ENCODE data around the gene COBL.

COBL gene

DNA sequence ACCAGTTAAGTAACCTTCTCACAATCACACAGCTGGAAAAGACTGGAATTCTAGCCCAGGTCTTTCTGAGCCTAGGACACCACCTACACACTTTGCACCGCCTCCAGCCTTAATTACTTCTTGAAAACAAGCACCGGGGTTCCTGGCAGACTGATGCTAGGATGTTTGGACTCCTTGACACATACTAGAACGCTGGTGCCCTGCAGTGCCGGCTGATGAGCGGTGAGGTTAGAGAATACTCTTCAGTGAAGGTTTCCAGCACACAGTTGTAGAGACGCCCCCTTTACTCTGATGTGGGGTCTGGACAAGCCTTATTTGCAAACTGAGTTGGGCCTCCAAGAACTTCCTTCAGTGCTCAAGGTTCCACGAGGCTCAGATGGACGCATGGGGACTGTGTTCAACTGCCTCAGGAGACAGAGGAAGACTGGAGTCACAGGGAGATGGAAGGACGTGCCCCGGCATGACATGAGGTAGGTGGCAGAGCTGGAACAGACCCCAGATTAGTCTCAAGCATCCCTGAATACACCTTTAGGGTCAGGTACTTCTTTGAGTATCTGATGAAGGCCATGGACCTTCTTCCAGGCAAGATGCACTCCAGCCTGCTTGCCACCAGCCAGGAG is 89.6 kb downstream of the COBL start:
- TF ChIP-seq, protein P1, sequence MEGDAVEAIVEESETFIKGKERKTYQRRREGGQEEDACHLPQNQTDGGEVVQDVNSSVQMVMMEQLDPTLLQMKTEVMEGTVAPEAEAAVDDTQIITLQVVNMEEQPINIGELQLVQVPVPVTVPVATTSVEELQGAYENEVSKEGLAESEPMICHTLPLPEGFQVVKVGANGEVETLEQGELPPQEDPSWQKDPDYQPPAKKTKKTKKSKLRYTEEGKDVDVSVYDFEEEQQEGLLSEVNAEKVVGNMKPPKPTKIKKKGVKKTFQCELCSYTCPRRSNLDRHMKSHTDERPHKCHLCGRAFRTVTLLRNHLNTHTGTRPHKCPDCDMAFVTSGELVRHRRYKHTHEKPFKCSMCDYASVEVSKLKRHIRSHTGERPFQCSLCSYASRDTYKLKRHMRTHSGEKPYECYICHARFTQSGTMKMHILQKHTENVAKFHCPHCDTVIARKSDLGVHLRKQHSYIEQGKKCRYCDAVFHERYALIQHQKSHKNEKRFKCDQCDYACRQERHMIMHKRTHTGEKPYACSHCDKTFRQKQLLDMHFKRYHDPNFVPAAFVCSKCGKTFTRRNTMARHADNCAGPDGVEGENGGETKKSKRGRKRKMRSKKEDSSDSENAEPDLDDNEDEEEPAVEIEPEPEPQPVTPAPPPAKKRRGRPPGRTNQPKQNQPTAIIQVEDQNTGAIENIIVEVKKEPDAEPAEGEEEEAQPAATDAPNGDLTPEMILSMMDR (IDR thresholded peaks at IDR 0.05; ENCODE audit: low read depth, low read length): no peak
- no peak overlapping the region for H3K4me3 ChIP-seq (ENCODE audit: low read depth, low read length)
- in situ Hi-C loops (cut with HindIII; ENCODE audit: low sequenced_read_pairs): no loop called here
- no peak for DNase-seq (ENCODE audit: low read depth, low spot score)

DNA sequence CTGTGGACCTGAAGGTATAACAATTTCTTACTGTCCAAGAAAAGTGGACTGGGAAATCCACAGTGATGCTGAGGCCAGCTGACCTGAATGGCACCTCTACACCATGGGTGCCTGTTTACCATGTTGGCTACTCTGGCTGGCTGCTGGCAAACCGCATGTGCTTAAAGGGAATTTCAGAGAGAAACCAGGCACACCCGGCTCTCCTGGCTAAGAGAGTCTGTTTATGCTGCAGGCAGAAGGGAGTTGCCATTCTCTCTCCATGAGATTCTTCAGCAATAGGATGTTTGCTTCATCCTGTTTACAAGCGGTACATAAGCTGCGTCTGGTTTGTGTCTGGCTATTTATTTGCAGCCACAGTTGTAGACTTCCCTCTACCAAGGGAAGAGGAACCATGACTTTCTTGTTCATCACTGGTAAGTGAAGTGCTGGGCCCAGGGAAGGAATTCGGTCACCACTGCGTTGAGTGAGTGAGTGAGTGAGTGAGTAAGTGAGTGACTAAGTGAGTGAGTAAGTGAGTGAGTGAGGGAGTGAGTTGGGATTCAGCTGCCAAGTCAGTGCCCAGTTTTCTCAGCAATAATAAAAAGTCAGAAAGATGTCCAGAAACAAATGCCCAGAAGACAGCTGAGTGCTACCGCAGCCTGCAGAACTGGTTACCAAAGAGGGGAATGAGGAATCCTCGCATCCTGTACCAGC is 90.4 kb downstream of the COBL start:
- TF ChIP-seq, protein P1 (IDR thresholded peaks at IDR 0.05; ENCODE audit: low read depth, low read length): no peak

DNA sequence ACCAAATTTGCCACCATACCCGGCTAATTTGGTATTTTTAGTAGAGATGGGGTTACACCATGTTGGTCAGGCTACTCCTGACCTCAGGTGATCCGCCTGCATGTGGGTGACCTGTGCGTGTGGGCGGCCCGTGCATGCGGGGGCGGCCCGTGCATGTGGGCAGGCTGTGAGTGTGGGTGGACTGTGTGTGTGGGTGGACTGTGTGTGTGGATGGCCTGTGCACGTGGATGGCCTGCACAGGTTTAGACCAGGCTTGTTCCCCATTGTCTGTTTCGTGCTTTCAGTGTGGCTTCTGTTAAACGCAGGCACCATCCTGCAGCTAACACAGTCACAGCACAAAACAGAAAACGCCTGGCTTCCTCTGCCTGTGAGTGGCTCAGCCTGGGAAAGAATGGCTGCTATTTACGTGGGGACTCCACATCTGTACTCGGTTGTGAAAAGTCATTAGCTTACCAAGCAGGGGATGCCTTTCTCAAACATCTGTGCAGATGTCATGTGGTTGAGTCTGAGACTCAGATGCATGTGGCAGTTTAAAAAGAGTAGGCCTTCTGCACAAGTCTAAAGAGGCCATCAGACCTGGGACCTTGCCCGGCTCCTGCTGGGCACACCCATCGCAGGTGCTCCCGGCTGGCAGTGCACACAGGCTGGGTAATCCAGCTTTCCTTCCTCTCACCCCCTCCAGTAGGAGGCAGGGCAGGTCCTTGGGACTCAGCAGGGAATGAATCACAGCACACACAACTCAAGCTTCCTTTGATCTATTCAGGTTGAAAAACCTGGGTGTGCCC is 91.6 kb downstream of the COBL start:
- in situ Hi-C loops (cut with HindIII; ENCODE audit: low sequenced_read_pairs): no loop called here
- TF ChIP-seq, protein P1 (IDR thresholded peaks at IDR 0.05; ENCODE audit: low read depth, low read length): no peak
- no peak overlapping the region for H3K4me3 ChIP-seq (ENCODE audit: low read depth, low read length)
- DNase-seq (ENCODE audit: low read depth, low spot score): no peak

More for the DNA sequence above, 90.4 kb downstream of the COBL start:
- H3K4me3 ChIP-seq (ENCODE audit: low read depth, low read length): no peak overlapping the region
- no peak for DNase-seq (ENCODE audit: low read depth, low spot score)
- in situ Hi-C loops (cut with HindIII; ENCODE audit: low sequenced_read_pairs): no loop called here

DNA sequence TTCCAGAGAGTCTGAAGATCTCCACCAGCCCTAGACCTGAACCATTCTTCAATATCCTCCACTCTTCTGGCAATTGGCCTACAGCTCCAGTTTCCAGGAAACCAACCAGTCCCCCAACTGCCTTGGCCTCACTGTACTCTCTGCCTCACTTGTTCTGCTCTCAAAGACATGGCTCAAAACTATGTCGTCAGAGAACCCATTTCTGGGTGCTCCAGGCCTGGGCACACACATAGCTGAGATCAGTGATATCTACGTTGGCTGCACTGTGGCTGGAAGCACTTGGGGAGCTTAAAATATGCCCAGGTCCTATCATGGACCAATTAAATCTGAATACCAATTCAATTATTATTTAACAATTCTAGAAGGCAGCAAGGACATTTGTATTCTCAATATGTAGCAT is 93.1 kb downstream of the COBL start:
- TF ChIP-seq, protein P1 (IDR thresholded peaks at IDR 0.05; ENCODE audit: low read depth, low read length): no peak
- H3K4me3 ChIP-seq (ENCODE audit: low read depth, low read length): no peak overlapping the region
- DNase-seq (ENCODE audit: low read depth, low spot score): no peak
- in situ Hi-C loops (cut with HindIII; ENCODE audit: low sequenced_read_pairs): no loop called here

DNA sequence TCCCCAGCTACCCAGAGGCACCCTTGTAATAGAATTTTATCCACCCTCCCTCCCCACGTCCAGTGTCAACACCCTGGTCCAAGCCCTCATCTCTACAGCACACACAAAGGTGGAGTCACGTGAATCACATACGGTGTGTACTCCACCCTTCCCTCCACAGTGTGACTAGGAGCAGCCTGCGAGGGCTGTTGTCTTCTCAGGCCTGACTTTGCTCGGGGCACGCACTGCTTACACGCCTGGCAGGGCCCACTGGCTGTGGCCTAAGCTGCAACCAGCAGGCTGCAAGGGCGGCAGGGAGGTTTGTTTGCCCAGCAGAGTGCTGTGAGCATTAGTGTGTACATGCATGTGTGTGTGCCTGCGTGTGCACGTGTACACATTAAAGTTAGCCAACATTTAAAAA is 93.7 kb downstream of the COBL start:
- TF ChIP-seq, protein P1 (IDR thresholded peaks at IDR 0.05; ENCODE audit: low read depth, low read length): no peak
- DNase-seq (ENCODE audit: low read depth, low spot score): no peak
- H3K4me3 ChIP-seq (ENCODE audit: low read depth, low read length): no peak overlapping the region
- in situ Hi-C loops (cut with HindIII; ENCODE audit: low sequenced_read_pairs): no loop called here

DNA sequence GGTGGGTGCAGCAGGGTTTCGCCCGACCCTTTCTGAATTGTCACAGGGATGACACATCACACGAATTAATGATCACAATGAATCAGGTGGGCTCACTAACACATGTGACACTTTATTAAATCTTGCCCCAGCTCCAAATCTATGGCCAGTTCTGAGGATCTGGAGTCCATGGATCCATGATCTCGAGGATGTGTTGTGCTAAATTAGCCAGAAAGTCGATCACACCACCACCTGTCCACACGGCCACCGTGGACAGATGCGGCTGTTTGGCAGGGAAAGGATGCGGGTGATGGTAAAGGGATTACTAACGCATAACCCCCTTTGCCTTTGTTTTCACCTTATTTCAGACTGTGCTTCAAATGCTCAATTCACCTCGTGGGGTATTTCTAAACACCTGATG is 96.4 kb downstream of the COBL start:
- no peak overlapping the region for H3K4me3 ChIP-seq (ENCODE audit: low read depth, low read length)

More for the DNA sequence above, 96.4 kb downstream of the COBL start:
- DNase-seq (ENCODE audit: low read depth, low spot score): no peak
- in situ Hi-C loops (cut with HindIII; ENCODE audit: low sequenced_read_pairs): no loop called here
- TF ChIP-seq, protein P1 (IDR thresholded peaks at IDR 0.05; ENCODE audit: low read depth, low read length): no peak
